Measurements from ENCODE around the gene GLRX.
A peak's percentile ranks its signal among the peaks of the same experiment; 100 is the strongest.

GLRX gene

DNA sequence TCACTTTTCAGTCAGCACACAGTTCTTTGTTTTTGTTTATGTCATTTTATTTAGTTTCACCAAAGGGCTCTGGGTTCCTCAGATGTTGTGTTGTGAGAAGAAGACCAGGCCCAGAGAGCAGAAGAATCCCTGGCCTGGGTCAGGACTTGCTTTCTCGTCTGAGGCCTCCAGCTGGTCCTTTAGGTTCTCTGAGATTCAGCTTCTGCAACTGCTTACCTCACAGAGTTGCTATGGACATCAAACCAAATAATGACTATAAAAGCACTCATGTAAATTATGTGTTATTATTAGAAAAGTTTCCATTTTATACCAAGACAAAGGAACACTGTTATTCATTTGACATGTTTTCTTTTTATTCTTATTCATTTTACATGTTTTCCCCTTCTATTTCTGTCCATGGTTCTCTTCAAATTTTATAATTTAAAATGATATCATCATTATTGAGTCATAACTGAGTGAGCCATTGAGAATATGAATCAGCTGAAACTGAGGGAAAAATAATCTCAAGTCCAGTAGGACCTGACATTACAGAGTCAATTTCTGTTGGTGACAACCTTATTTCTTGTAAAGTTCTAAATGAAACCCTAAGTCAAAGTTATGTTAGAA lies 44.0 kb upstream of the GLRX start:
- Histone ChIP-seq H3K4me1 (ENCODE audit: insufficient read depth, poor library complexity, severe bottlenecking) (peaks cover 46% of the 10 kb centered on the region), H3K27ac (ENCODE audit: poor library complexity, severe bottlenecking) (peak overlapping the region; percentile 0), H3K9me3 (ENCODE audit: severe bottlenecking) (no peaks in the 10 kb centered on the region), H3K27me3 (ENCODE audit: insufficient read depth, poor library complexity, severe bottlenecking) (no peaks in the 10 kb centered on the region), H3K36me3 (ENCODE audit: low read depth) (no peaks in the 10 kb centered on the region), H3K4me3 (ENCODE audit: severe bottlenecking) (no peak overlapping the region)
- DNase-seq (ENCODE audit: low spot score) (no peak), ATAC-seq (ENCODE audit: low read depth) (no peak)
- TF ChIP-seq, protein P1, sequence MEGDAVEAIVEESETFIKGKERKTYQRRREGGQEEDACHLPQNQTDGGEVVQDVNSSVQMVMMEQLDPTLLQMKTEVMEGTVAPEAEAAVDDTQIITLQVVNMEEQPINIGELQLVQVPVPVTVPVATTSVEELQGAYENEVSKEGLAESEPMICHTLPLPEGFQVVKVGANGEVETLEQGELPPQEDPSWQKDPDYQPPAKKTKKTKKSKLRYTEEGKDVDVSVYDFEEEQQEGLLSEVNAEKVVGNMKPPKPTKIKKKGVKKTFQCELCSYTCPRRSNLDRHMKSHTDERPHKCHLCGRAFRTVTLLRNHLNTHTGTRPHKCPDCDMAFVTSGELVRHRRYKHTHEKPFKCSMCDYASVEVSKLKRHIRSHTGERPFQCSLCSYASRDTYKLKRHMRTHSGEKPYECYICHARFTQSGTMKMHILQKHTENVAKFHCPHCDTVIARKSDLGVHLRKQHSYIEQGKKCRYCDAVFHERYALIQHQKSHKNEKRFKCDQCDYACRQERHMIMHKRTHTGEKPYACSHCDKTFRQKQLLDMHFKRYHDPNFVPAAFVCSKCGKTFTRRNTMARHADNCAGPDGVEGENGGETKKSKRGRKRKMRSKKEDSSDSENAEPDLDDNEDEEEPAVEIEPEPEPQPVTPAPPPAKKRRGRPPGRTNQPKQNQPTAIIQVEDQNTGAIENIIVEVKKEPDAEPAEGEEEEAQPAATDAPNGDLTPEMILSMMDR (IDR thresholded peaks at IDR 0.05; ENCODE audit: poor library complexity, severe bottlenecking): no peak

DNA sequence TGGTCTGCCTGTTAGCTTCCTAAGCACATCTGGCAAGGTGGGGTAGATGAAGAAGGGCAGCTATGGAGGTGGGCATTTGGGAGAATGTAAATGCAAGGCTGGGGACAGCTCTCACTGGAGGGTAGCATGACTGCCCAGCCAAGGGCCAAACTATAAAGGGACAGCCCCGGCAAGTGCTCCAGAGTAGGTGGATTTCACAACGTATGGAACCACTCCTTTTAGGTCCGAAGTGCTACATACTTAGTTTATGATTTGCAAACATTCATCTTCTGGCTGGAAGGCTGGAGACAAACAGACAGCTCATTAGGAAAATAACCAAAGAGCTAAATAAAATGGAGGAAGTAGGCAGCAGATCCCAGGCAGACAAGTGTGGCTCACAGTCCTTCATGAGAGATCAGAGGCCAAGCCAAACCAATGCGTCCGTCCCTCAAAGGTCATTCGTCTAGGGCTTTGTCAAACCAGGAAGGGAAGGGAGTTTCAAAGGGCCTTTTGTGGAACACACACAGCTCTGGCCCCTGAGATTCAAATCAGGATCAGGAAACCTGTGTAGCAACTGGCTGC lies 42.5 kb upstream of the GLRX start:
- no peak for DNase-seq (ENCODE audit: low spot score)
- ATAC-seq (ENCODE audit: low read depth): 0 out of 3 replicates have a peak, but pooled peaks have one; percentile 3
- H3K27ac ChIP-seq (ENCODE audit: poor library complexity, severe bottlenecking): no peak overlapping the region
- no peaks in the 10 kb centered on the region for H3K9me3 ChIP-seq (ENCODE audit: severe bottlenecking)
- H3K36me3 ChIP-seq (ENCODE audit: low read depth): no peaks in the 10 kb centered on the region
- H3K4me1 ChIP-seq (ENCODE audit: insufficient read depth, poor library complexity, severe bottlenecking): peaks cover 54% of the 10 kb centered on the region
- TF ChIP-seq, protein P1 (IDR thresholded peaks at IDR 0.05; ENCODE audit: poor library complexity, severe bottlenecking): no peak
- no peak overlapping the region for H3K4me3 ChIP-seq (ENCODE audit: severe bottlenecking)
- H3K27me3 ChIP-seq (ENCODE audit: insufficient read depth, poor library complexity, severe bottlenecking): no peaks in the 10 kb centered on the region

GRCh38 chr5:95864456-95864855 lies 41.9 kb upstream of the GLRX start:
- TF ChIP-seq, protein P1 (IDR thresholded peaks at IDR 0.05; ENCODE audit: poor library complexity, severe bottlenecking): no peak
- no peaks in the 10 kb centered on the region for H3K36me3 ChIP-seq (ENCODE audit: low read depth)
- H3K9me3 ChIP-seq (ENCODE audit: severe bottlenecking): no peaks in the 10 kb centered on the region
- peaks cover 55% of the 10 kb centered on the region for H3K4me1 ChIP-seq (ENCODE audit: insufficient read depth, poor library complexity, severe bottlenecking)
- H3K4me3 ChIP-seq (ENCODE audit: severe bottlenecking): no peak overlapping the region
- H3K27ac ChIP-seq (ENCODE audit: poor library complexity, severe bottlenecking): no peak overlapping the region
- DNase-seq (ENCODE audit: low spot score) (no peak), ATAC-seq (ENCODE audit: low read depth) (no peak)
- no peaks in the 10 kb centered on the region for H3K27me3 ChIP-seq (ENCODE audit: insufficient read depth, poor library complexity, severe bottlenecking)

DNA sequence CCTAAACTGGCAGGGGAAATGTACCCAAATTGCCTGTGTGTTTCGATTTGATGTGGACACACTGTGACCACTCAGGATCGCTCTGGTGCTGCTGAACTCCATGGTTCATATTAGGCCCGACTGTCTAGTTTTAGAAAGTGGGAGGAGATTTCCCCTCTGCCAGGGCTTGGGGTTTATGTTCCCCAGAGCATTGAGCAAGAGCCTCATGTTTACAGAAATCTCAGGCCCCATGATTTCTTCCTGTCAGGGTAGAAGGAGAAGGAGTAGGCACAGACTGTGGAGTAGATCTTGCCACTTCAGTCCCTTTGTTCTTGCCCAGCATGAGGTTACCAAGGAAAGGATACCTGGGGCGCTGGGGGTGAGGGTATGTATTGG lies 40.8 kb upstream of the GLRX start:
- TF ChIP-seq, protein P1 (IDR thresholded peaks at IDR 0.05; ENCODE audit: poor library complexity, severe bottlenecking): no peak
- no peaks in the 10 kb centered on the region for H3K27me3 ChIP-seq (ENCODE audit: insufficient read depth, poor library complexity, severe bottlenecking)
- DNase-seq (ENCODE audit: low spot score): no peak
- H3K4me1 ChIP-seq (ENCODE audit: insufficient read depth, poor library complexity, severe bottlenecking): peaks cover 60% of the 10 kb centered on the region
- H3K4me3 ChIP-seq (ENCODE audit: severe bottlenecking): no peak overlapping the region
- no peaks in the 10 kb centered on the region for H3K36me3 ChIP-seq (ENCODE audit: low read depth)
- ATAC-seq (ENCODE audit: low read depth): no peak
- H3K27ac ChIP-seq (ENCODE audit: poor library complexity, severe bottlenecking): peak overlapping the region; percentile 97
- H3K9me3 ChIP-seq (ENCODE audit: severe bottlenecking): no peaks in the 10 kb centered on the region

DNA sequence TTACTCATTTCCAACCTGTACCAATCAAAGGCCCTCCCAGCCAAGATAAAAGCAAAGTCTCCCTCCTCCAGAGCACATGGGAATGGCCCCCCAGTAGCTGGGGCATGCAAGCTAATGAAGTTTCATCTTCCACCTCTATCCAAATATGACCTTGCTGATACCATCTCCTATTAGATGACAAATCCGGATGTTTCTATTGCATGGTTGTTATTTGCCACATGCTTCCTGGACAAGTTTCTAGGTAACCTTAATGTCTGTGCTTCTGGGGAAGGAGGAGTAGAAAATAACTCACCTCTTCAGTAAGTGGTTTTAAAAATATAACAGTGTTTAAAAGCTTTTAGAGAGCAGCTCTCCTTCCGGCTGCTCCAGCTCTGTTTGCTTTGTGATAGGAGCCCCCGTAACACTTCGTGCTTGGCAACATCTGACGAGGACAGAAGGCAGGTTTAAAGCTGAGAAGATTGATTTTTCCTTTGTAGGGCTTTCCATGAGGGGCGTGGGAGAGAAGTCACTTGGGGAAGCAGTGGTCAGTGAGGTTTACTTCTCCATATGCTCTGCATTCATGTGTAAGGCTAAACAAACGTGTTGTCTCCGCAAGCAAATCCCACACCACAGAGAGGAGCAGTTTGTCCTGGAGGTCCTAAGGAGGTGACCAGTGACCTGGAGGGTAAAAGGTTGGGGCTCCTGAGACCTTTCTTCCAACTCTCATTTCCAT lies 40.3 kb upstream of the GLRX start:
- DNase-seq (ENCODE audit: low spot score) (no peak), ATAC-seq (ENCODE audit: low read depth) (no peak)
- TF ChIP-seq, protein P1 (IDR thresholded peaks at IDR 0.05; ENCODE audit: poor library complexity, severe bottlenecking): no peak
- H3K9me3 ChIP-seq (ENCODE audit: severe bottlenecking): no peaks in the 10 kb centered on the region
- peak overlapping the region; percentile 97 for H3K27ac ChIP-seq (ENCODE audit: poor library complexity, severe bottlenecking)
- H3K4me3 ChIP-seq (ENCODE audit: severe bottlenecking): no peak overlapping the region
- H3K4me1 ChIP-seq (ENCODE audit: insufficient read depth, poor library complexity, severe bottlenecking): peaks cover 65% of the 10 kb centered on the region
- no peaks in the 10 kb centered on the region for H3K27me3 ChIP-seq (ENCODE audit: insufficient read depth, poor library complexity, severe bottlenecking)
- no peaks in the 10 kb centered on the region for H3K36me3 ChIP-seq (ENCODE audit: low read depth)
